Measurements from ENCODE around the gene B3GALNT2. TPM values are rescaled to one million over a fixed set of nuclear protein-coding genes. Genes with fewer than 3 reads are reported as not detected.
"Not testable (repeated sequence)": the region's sequence is repeated elsewhere in the genome, so short reads cannot be mapped to it uniquely, and the experiment has no call there.

Gene B3GALNT2
- 10 to 100 TPM; 10.1 to 12.0 TPM for total RNA-seq

GRCh38 chr1:235504122-235504493, at the start of gene B3GALNT2:
Gene B3GALNT2 (minus strand): TSS chr1:235504452. CDS start chr1:235504252, 200 bp downstream.
- ATAC-seq (peak; percentile 57), DNase-seq (no peak)
- intact Hi-C loops (cut with DNase I, micrococcal nuclease), result loop anchor here (1.0 to 10.0 kb wide), 18 partner anchors 137 to 1291 kb away; partner anchors contain the start of genes ARID4B (in 2 of the 2), GGPS1 (in 2 of the 2), MTR (in 2 of the 2) and ERO1B (in 1 of the 2)
- no peaks in the 10 kb centered on the region for H3K27me3 Mint-ChIP-seq
- H3K27ac Mint-ChIP-seq, result peak within 1 kb of the TSS; percentile 98
- ChIA-PET CTCF (interaction anchor here (0.5 to 3.2 kb wide), 12 partner anchors 9 to 1756 kb away, joined by 3 to 13 read pairs (median 3); partner anchors contain the start of gene COA6), POLR2A (interaction anchor here (0.6 to 1.6 kb wide), 10 partner anchors 11 to 1044 kb away, joined by 3 to 7 read pairs (median 4); partner anchors contain the start of genes ARID4B, GGPS1 and LYST)
- H3K4me1 Mint-ChIP-seq, result peaks cover 30% of the 10 kb centered on the region
- no peaks in the 10 kb centered on the region for H3K9me3 Mint-ChIP-seq (ENCODE audit: low read depth)
- H3K4me3 Mint-ChIP-seq, result peak within 1 kb of the TSS; percentile 93
- H3K36me3 Mint-ChIP-seq (ENCODE audit: low read depth), result no peaks in the 10 kb centered on the region

GRCh38 chr1:235553112-235553551, 48.9 kb upstream of the B3GALNT2 start:
- DNase-seq (no peak), ATAC-seq (no peak)
- intact Hi-C loops (cut with DNase I, micrococcal nuclease), result no loop called here
- Mint-ChIP-seq H3K4me1 (no peaks in the 10 kb centered on the region), H3K36me3 (ENCODE audit: low read depth) (no peaks in the 10 kb centered on the region), H3K9me3 (ENCODE audit: low read depth) (no peaks in the 10 kb centered on the region), H3K27ac (no peak overlapping the region), H3K4me3 (no peak overlapping the region), H3K27me3 (no peaks in the 10 kb centered on the region)
- ChIA-PET POLR2A (no interaction called here), CTCF (interaction anchor here (1.0 kb wide), 1 partner anchor 28 kb away, joined by 3 read pairs; no protein-coding TSS in a partner anchor)

GRCh38 chr1:235552146-235552716, 48.0 kb upstream of the B3GALNT2 start:
- Mint-ChIP-seq H3K27ac (no peak overlapping the region), H3K4me3 (no peak overlapping the region), H3K9me3 (ENCODE audit: low read depth) (no peaks in the 10 kb centered on the region), H3K27me3 (no peaks in the 10 kb centered on the region), H3K36me3 (ENCODE audit: low read depth) (no peaks in the 10 kb centered on the region), H3K4me1 (no peaks in the 10 kb centered on the region)
- ATAC-seq, result no peak
- ChIA-PET CTCF (no interaction called here), POLR2A (no interaction called here)
- intact Hi-C loops (cut with DNase I, micrococcal nuclease), result no loop called here
- no peak for DNase-seq

GRCh38 chr1:235549351-235550139, 45.3 kb upstream of the B3GALNT2 start:
- Mint-ChIP-seq H3K9me3 (ENCODE audit: low read depth) (no peaks in the 10 kb centered on the region), H3K27ac (no peak overlapping the region), H3K4me3 (no peak overlapping the region), H3K36me3 (ENCODE audit: low read depth) (no peaks in the 10 kb centered on the region), H3K27me3 (no peaks in the 10 kb centered on the region), H3K4me1 (no peaks in the 10 kb centered on the region)
- ATAC-seq (no peak), DNase-seq (no peak)
- POLR2A ChIA-PET, result no interaction called here
- CTCF ChIA-PET, result interaction anchor here (0.7 to 1.2 kb wide), 2 partner anchors 15 to 247 kb away, joined by 3 read pairs; no protein-coding TSS in a partner anchor
- intact Hi-C loops (cut with DNase I, micrococcal nuclease), result no loop called here

- H3K4me3 Mint-ChIP-seq; H3K36me3 Mint-ChIP-seq (ENCODE audit: low read depth); H3K27ac Mint-ChIP-seq; CTCF ChIA-PET; H3K4me1 Mint-ChIP-seq; H3K27me3 Mint-ChIP-seq; intact Hi-C loops (cut with DNase I, micrococcal nuclease); ATAC-seq; H3K9me3 Mint-ChIP-seq (ENCODE audit: low read depth); DNase-seq; POLR2A ChIA-PET: not testable (repeated sequence)
These were observed 42.3 kb upstream of the B3GALNT2 start for GRCh38 chr1:235546369-235547155.

GRCh38 chr1:235545292-235545930, 41.2 kb upstream of the B3GALNT2 start:
- ATAC-seq (no peak), DNase-seq (no peak)
- Mint-ChIP-seq H3K36me3 (ENCODE audit: low read depth) (no peaks in the 10 kb centered on the region), H3K4me3 (no peak overlapping the region), H3K9me3 (ENCODE audit: low read depth) (no peaks in the 10 kb centered on the region), H3K4me1 (no peaks in the 10 kb centered on the region), H3K27me3 (no peaks in the 10 kb centered on the region), H3K27ac (no peak overlapping the region)
- intact Hi-C loops (cut with DNase I, micrococcal nuclease), result no loop called here
- POLR2A ChIA-PET, result no interaction called here
- CTCF ChIA-PET, result no interaction called here

- CTCF ChIA-PET; intact Hi-C loops (cut with DNase I, micrococcal nuclease); H3K27ac Mint-ChIP-seq; H3K27me3 Mint-ChIP-seq; H3K4me1 Mint-ChIP-seq; H3K36me3 Mint-ChIP-seq (ENCODE audit: low read depth); DNase-seq; H3K9me3 Mint-ChIP-seq (ENCODE audit: low read depth); ATAC-seq; H3K4me3 Mint-ChIP-seq: not testable (repeated sequence)
- POLR2A ChIA-PET, result interaction anchor here (0.6 kb wide), 1 partner anchor 23 kb away, joined by 4 read pairs; no protein-coding TSS in a partner anchor
These were observed 38.6 kb upstream of the B3GALNT2 start for GRCh38 chr1:235542845-235543244.

GRCh38 chr1:235533476-235534168, 29.4 kb upstream of the B3GALNT2 start:
- CTCF ChIA-PET, result no interaction called here
- ATAC-seq (no peak), DNase-seq (no peak)
- intact Hi-C loops (cut with DNase I, micrococcal nuclease), result no loop called here
- Mint-ChIP-seq H3K27ac (no peak overlapping the region), H3K36me3 (ENCODE audit: low read depth) (no peaks in the 10 kb centered on the region), H3K9me3 (ENCODE audit: low read depth) (no peaks in the 10 kb centered on the region), H3K27me3 (no peaks in the 10 kb centered on the region), H3K4me1 (no peaks in the 10 kb centered on the region), H3K4me3 (no peak overlapping the region)
- POLR2A ChIA-PET, result interaction anchor here (0.7 kb wide), 1 partner anchor 63 kb away, joined by 5 read pairs; no protein-coding TSS in a partner anchor

- ChIA-PET POLR2A (no interaction called here), CTCF (interaction anchor here (1.2 kb wide), 1 partner anchor 14 kb away, joined by 3 read pairs; no protein-coding TSS in a partner anchor)
- no peaks in the 10 kb centered on the region for H3K36me3 Mint-ChIP-seq (ENCODE audit: low read depth)
- no peak overlapping the region for H3K27ac Mint-ChIP-seq
- intact Hi-C loops (cut with DNase I, micrococcal nuclease), result no loop called here
- no peaks in the 10 kb centered on the region for H3K27me3 Mint-ChIP-seq
- H3K4me1 Mint-ChIP-seq, result no peaks in the 10 kb centered on the region
- H3K4me3 Mint-ChIP-seq, result no peak overlapping the region
- no peak for ATAC-seq
- H3K9me3 Mint-ChIP-seq (ENCODE audit: low read depth), result no peaks in the 10 kb centered on the region
- DNase-seq, result no peak
These were observed 28.1 kb upstream of the B3GALNT2 start for GRCh38 chr1:235532360-235532759.

- ATAC-seq, result no peak
- POLR2A ChIA-PET, result interaction anchor here (1.2 kb wide), 1 partner anchor 13 kb away, joined by 4 read pairs; no protein-coding TSS in a partner anchor
These were observed 23.1 kb upstream of the B3GALNT2 start for GRCh38 chr1:235527196-235527814.

More at GRCh38 chr1:235527196-235527814, 23.1 kb upstream of the B3GALNT2 start:
- no peak for DNase-seq
- CTCF ChIA-PET, result interaction anchor here (1.1 to 1.8 kb wide), 4 partner anchors 13 to 110 kb away, joined by 4 to 7 read pairs (median 5); no protein-coding TSS in a partner anchor
- no peaks in the 10 kb centered on the region for H3K27me3 Mint-ChIP-seq
- H3K9me3 Mint-ChIP-seq (ENCODE audit: low read depth), result no peaks in the 10 kb centered on the region
- H3K27ac Mint-ChIP-seq, result no peak overlapping the region
- H3K4me1 Mint-ChIP-seq, result no peaks in the 10 kb centered on the region
- H3K4me3 Mint-ChIP-seq, result no peak overlapping the region
- H3K36me3 Mint-ChIP-seq (ENCODE audit: low read depth), result no peaks in the 10 kb centered on the region
- intact Hi-C loops (cut with DNase I, micrococcal nuclease), result no loop called here

All from activated CD4-positive, alpha-beta T cell treated with anti-CD3 and anti-CD28 coated beads for 36 hours (primary cell).